H9 (cell line): ENCODE data around the gene IRAK1. TPM values are rescaled to one million over a fixed set of nuclear protein-coding genes. Genes with fewer than 3 reads are reported as not detected.

Experiments
- DNase-seq: peaks from one replicate; pipeline ENCODE4 v3.0.0-alpha.2; 2017
- H2AFZ ChIP-seq: one replicate; pipeline ENCODE4 v1.6.1; 2013; ENCODE audit warnings: mild to moderate bottlenecking, low read length, control low read depth, moderate library complexity
- H2AK5ac ChIP-seq: 2 replicates; pipeline ENCODE4 v1.6.1; 2013; ENCODE audit warnings: low read length, control low read depth, mixed read lengths; ENCODE audit not compliant: insufficient read length
- H2BK120ac ChIP-seq: one replicate; pipeline ENCODE4 v1.6.1; 2013; ENCODE audit warnings: low read depth, mild to moderate bottlenecking, low read length, control low read depth, inconsistent platforms; ENCODE audit not compliant: poor library complexity, severe bottlenecking
- H2BK12ac ChIP-seq: 2 replicates; pipeline ENCODE4 v1.6.1; 2013; ENCODE audit warnings: low read length, control low read depth, mixed read lengths, low read depth; ENCODE audit not compliant: insufficient read length
- H2BK15ac ChIP-seq: 2 replicates; pipeline ENCODE4 v1.6.1; 2013; ENCODE audit warnings: low read depth, low read length, control low read depth
- H2BK20ac ChIP-seq: one replicate; pipeline ENCODE4 v1.6.1; 2013; ENCODE audit warnings: low read depth, mild to moderate bottlenecking, low read length, control low read depth, inconsistent platforms; ENCODE audit not compliant: poor library complexity, severe bottlenecking
- H2BK5ac ChIP-seq: 2 replicates; pipeline ENCODE4 v1.6.1; 2013; ENCODE audit warnings: low read length, control low read depth, mixed read lengths; ENCODE audit not compliant: insufficient read length
- H3K14ac ChIP-seq: 2 replicates; pipeline ENCODE4 v1.6.1; 2013; ENCODE audit warnings: low read length, control low read depth; ENCODE audit not compliant: insufficient read depth
- H3K18ac ChIP-seq: 2 replicates; pipeline ENCODE4 v1.6.1; 2013; ENCODE audit warnings: low read depth, mild to moderate bottlenecking, mixed read lengths, low read length, control low read depth; ENCODE audit not compliant: insufficient read length
- H3K23ac ChIP-seq: 2 replicates; pipeline ENCODE4 v1.6.1; 2013; ENCODE audit warnings: low read length, control low read depth, mixed read lengths, low read depth; ENCODE audit not compliant: insufficient read length
- H3K23me2 ChIP-seq: 2 replicates; pipeline ENCODE4 v1.6.1; 2013; ENCODE audit warnings: low read depth, mild to moderate bottlenecking, mixed read lengths, low read length, control low read depth; ENCODE audit not compliant: insufficient read length, poor library complexity, severe bottlenecking
- H3K27ac ChIP-seq: 2 replicates; pipeline ENCODE4 v1.5.1; 2013; ENCODE audit warnings: low read length, control low read depth, mixed read lengths, low read depth; ENCODE audit not compliant: insufficient read length
- H3K27me3 ChIP-seq: 2 replicates; pipeline ENCODE4 v1.6.1; 2013; ENCODE audit warnings: low read length, control low read depth, inconsistent platforms; ENCODE audit not compliant: insufficient read depth
- H3K4ac ChIP-seq: 2 replicates; pipeline ENCODE4 v1.6.1; 2013; ENCODE audit warnings: low read depth, mild to moderate bottlenecking, control low read depth, inconsistent platforms, low read length, moderate library complexity
- H3K4me1 ChIP-seq: 2 replicates; pipeline ENCODE4 v1.6.1; 2013; ENCODE audit warnings: low read length, control low read depth, inconsistent platforms; ENCODE audit not compliant: insufficient read depth
- H3K4me2 ChIP-seq: 2 replicates; pipeline ENCODE4 v1.6.1; 2013; ENCODE audit warnings: low read length, control low read depth, mixed read lengths; ENCODE audit not compliant: insufficient read length, insufficient read depth
- H3K56ac ChIP-seq: 2 replicates; pipeline ENCODE4 v1.6.1; 2013; ENCODE audit warnings: low read depth, mild to moderate bottlenecking, mixed read lengths, low read length, control low read depth; ENCODE audit not compliant: insufficient read length
- H3K79me1 ChIP-seq: 2 replicates; pipeline ENCODE4 v1.6.1; 2013; ENCODE audit warnings: low read depth, mild to moderate bottlenecking, moderate library complexity, low read length, control low read depth, inconsistent platforms; ENCODE audit not compliant: insufficient read depth, poor library complexity, severe bottlenecking
- H3K79me2 ChIP-seq: 2 replicates; pipeline ENCODE4 v1.6.1; 2013; ENCODE audit warnings: low read length, control low read depth, inconsistent platforms; ENCODE audit not compliant: insufficient read depth
- H3K9ac ChIP-seq: 2 replicates; pipeline ENCODE4 v1.6.1; 2013; ENCODE audit warnings: low read length, control low read depth, mixed read lengths; ENCODE audit not compliant: insufficient read length; ENCODE audit errors: extremely low read depth
- H3K9me3 ChIP-seq: one replicate; pipeline ENCODE4 v1.6.1; 2013; ENCODE audit warnings: low read depth, low read length, inconsistent platforms; ENCODE audit not compliant: control insufficient read depth
- H3T11ph ChIP-seq: one replicate; pipeline ENCODE4 v1.6.1; 2013; ENCODE audit warnings: mild to moderate bottlenecking, low read length, control low read depth, inconsistent platforms
- H4K20me1 ChIP-seq: one replicate; pipeline ENCODE4 v1.6.1; 2013; ENCODE audit not compliant: control insufficient read depth, insufficient read length, insufficient read depth
- H4K5ac ChIP-seq: 2 replicates; pipeline ENCODE4 v1.6.1; 2013; ENCODE audit warnings: low read depth, mild to moderate bottlenecking, mixed read lengths, low read length, control low read depth; ENCODE audit not compliant: insufficient read length
- H4K8ac ChIP-seq: replicated peaks from 2 replicates; pipeline ENCODE4 v1.6.1; 2013; ENCODE audit warnings: low read length, control low read depth, mixed read lengths, low read depth; ENCODE audit not compliant: insufficient read length
- H4K91ac ChIP-seq: 2 replicates; pipeline ENCODE4 v1.6.1; 2013; ENCODE audit warnings: low read depth, mild to moderate bottlenecking, moderate library complexity, mixed read lengths, low read length, control low read depth; ENCODE audit not compliant: insufficient read length
- H3K27ac Mint-ChIP-seq, 3 experiments: 2 replicates in 2 of 3; 3 replicates in 1 of 3; pipeline ENCODE4 v1.8.0; 2020 to 2021; ENCODE audit warnings: mixed read lengths in 3 of 3, mild to moderate bottlenecking in 1 of 3, moderate library complexity in 1 of 3
- H3K27me3 Mint-ChIP-seq: 2 replicates; pipeline ENCODE4 v1.8.0; 2021; ENCODE audit warnings: low read depth, mild to moderate bottlenecking, moderate library complexity, mixed read lengths
- H3K36me3 Mint-ChIP-seq, 3 experiments: 2 replicates in 2 of 3; 3 replicates in 1 of 3; pipeline ENCODE4 v1.8.0; 2020 to 2021; ENCODE audit warnings: low read depth in 3 of 3, mixed read lengths in 3 of 3; ENCODE audit not compliant: insufficient read depth in 1 of 3
- H3K4me1 Mint-ChIP-seq, 2 experiments: 2 replicates each; pipeline ENCODE4 v1.8.0; 2020; ENCODE audit warnings: mixed read lengths in 2 of 2
- H3K4me3 Mint-ChIP-seq, 2 experiments: 2 replicates in 1 of 2; 3 replicates in 1 of 2; pipeline ENCODE4 v1.8.0; 2020 to 2021; ENCODE audit warnings: mild to moderate bottlenecking in 2 of 2, mixed read lengths in 2 of 2, moderate library complexity in 1 of 2
- H3K9me3 Mint-ChIP-seq, 2 experiments: 2 replicates in 1 of 2; 3 replicates in 1 of 2; pipeline ENCODE4 v1.8.0; 2020; ENCODE audit warnings: mild to moderate bottlenecking in 2 of 2, mixed read lengths in 2 of 2, moderate library complexity in 1 of 2
- WGBS: extraction: QIAGEN DNeasy Blood & Tissue Kit; methylation state at CpG from one replicate; pipeline ENCODE4 v1.1.7; 2013; ENCODE audit warnings: missing lambda C conversion rate, low lambda C conversion rate, mixed read lengths; ENCODE audit not compliant: insufficient read length; ENCODE audit errors: extremely low coverage; 5-methylcytosine and 5-hydroxymethylcytosine counted together
- total RNA-seq: library from RNA; stranded (reverse); gene quantifications from 2 replicates; pipeline ENCODE4 v1.2.1, GENCODE V29; 2021
- TF ChIP-seq, protein P1 (sequence below): fragments of 200-600 bp; sonication (generic); conservative IDR thresholded peaks from 3 replicates; pipeline ENCODE4 v1.8.0; 2021; ENCODE audit warnings: antibody characterized with exemption, mild to moderate bottlenecking

Gene IRAK1
- total RNA-seq, 1 experiment from 2014 or later, result 98.4 TPM

DNA sequence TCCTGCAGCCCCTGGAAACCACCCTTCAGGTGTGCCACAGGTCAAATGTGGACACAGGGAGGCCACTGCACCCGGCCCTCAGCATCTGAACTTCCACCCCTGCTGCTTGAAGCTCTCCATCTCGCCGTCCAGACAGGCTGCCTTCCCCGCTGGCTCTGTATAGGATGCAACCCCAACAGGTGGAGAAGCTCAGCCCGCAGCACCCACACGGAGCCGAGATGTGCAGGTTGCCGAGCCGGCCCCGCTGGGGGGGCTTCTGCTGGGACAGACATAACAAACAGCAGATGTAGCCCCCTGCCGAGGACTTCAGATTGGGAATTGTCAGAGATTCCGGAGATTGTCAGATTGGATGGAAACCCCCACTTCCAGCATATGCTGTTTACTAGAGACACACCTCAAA is 26.6 kb downstream of the IRAK1 start:
- Histone ChIP-seq H2AFZ (no peak overlapping the region), H3K79me1 (no peaks in the 10 kb centered on the region), H4K8ac (no peak overlapping the region), H3K9me3 (peaks cover 13% of the 10 kb centered on the region), H3T11ph (no peak overlapping the region), H2BK120ac (no peak overlapping the region), H2AK5ac (no peak overlapping the region), H2BK15ac (no peak overlapping the region), H4K20me1 (no peaks in the 10 kb centered on the region), H3K4me1 (no peaks in the 10 kb centered on the region), H4K91ac (no peak overlapping the region), H2BK12ac (no peak overlapping the region), H2BK20ac (no peak overlapping the region), H3K27ac (no peak overlapping the region), H3K23me2 (no peaks in the 10 kb centered on the region), H3K79me2 (no peaks in the 10 kb centered on the region), H3K27me3 (no peaks in the 10 kb centered on the region), H3K14ac (no peak overlapping the region; the same call in 1 of the 2 replicates), H3K23ac (no peak overlapping the region), H3K56ac (no peak overlapping the region), H3K4ac (no peak overlapping the region), H4K5ac (no peak overlapping the region), H3K4me2 (no peak overlapping the region), H3K9ac (no peak overlapping the region), H3K18ac (no peak overlapping the region), H2BK5ac (no peak overlapping the region)
- no CpG with 5 or more reads among the region's 12 CpGs for WGBS
- Mint-ChIP-seq H3K27me3 (peaks cover under 1% of the 10 kb centered on the region; the same call in 1 of the 2 replicates), H3K27ac (no peak overlapping the region; a peak in 1 of 7 replicates), H3K36me3 (peaks cover 5% of the 10 kb centered on the region in 3 experiments; a peak in 4 of 7 replicates), H3K4me3 (no peak overlapping the region), H3K9me3 (peaks cover 75 to 84% of the 10 kb centered on the region in 2 experiments), H3K4me1 (no peaks in the 10 kb centered on the region)
- TF ChIP-seq, protein P1, sequence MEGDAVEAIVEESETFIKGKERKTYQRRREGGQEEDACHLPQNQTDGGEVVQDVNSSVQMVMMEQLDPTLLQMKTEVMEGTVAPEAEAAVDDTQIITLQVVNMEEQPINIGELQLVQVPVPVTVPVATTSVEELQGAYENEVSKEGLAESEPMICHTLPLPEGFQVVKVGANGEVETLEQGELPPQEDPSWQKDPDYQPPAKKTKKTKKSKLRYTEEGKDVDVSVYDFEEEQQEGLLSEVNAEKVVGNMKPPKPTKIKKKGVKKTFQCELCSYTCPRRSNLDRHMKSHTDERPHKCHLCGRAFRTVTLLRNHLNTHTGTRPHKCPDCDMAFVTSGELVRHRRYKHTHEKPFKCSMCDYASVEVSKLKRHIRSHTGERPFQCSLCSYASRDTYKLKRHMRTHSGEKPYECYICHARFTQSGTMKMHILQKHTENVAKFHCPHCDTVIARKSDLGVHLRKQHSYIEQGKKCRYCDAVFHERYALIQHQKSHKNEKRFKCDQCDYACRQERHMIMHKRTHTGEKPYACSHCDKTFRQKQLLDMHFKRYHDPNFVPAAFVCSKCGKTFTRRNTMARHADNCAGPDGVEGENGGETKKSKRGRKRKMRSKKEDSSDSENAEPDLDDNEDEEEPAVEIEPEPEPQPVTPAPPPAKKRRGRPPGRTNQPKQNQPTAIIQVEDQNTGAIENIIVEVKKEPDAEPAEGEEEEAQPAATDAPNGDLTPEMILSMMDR, result no peak
- DNase-seq, result no peak
